Measurements from ENCODE around the gene CLIC1. TPM values are rescaled to one million over a fixed set of nuclear protein-coding genes. Genes with fewer than 3 reads are reported as not detected.

The CLIC1 gene
- total RNA-seq, 1 donor from 2014 or later: 345 TPM

DNA sequence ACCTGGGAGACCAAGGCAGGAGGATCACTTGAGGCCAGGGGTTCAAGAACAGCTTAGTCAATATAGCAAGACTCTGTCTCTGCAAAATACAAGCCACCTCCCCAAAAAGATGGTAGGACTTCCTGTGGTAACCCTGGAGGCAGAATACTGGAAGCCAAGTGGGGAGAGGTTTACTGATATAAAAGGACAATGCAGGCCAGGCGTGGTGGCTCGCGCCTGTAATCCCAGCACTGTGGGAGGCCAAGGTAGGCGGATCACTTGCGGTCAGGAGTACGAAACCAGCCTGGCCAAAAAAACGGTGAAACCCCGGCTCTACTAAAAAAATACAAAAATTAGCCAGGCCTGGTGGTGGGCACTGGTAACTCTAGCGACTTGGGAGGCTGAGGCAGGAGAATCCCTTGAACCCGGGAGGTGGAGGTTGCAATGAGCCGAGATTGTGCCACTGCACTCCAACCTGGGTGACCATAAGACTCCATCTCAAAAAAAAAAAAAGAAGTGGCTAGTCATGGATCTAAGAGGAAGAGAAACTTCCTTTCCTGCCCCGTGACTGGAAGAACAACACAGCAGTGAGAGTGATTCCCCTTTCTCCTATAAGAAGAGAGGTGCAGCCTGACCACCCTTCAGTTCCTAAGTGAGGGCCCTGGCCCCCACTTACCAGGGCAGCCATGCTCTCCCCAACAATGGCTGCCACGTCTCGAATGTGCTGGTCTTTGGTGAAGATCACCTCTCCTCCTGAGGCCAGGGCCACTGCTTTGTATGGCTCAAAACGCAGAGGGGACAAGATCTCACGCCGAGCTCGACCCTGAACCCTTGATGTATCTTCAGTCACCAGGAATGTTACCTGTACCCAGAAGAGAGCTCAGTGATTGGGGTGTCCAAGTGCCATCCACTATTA lies 32.3 kb upstream of the CLIC1 start:
- no peak for DNase-seq (ENCODE audit: low read depth)

DNA sequence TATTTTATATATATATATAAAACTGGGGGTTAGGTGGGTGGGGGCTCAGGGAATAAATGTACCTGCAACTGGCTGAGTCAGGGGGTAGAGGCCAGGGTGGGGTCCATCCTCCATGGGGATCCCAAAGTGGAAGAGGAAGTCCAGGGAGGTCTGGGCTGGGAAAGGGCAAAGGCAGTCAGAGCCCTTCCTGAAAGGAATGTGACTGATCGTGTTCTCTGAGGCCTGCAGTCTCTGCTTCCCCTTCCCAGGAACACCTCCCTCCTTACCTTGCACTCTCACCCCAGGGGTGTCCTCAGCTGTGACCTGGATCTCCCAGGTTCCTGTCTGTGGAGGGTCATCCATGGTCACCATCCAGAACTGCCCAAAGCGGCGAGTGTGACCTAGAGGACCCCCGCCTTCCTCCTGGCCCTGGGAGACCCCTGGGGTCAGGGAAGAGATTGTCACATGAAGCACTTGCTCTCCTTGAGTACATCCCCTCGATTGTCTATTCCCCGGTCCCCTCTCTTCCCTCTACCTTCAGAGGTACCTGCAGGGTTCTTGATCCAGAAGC lies 30.8 kb upstream of the CLIC1 start:
- no peak for DNase-seq (ENCODE audit: low read depth)

DNA sequence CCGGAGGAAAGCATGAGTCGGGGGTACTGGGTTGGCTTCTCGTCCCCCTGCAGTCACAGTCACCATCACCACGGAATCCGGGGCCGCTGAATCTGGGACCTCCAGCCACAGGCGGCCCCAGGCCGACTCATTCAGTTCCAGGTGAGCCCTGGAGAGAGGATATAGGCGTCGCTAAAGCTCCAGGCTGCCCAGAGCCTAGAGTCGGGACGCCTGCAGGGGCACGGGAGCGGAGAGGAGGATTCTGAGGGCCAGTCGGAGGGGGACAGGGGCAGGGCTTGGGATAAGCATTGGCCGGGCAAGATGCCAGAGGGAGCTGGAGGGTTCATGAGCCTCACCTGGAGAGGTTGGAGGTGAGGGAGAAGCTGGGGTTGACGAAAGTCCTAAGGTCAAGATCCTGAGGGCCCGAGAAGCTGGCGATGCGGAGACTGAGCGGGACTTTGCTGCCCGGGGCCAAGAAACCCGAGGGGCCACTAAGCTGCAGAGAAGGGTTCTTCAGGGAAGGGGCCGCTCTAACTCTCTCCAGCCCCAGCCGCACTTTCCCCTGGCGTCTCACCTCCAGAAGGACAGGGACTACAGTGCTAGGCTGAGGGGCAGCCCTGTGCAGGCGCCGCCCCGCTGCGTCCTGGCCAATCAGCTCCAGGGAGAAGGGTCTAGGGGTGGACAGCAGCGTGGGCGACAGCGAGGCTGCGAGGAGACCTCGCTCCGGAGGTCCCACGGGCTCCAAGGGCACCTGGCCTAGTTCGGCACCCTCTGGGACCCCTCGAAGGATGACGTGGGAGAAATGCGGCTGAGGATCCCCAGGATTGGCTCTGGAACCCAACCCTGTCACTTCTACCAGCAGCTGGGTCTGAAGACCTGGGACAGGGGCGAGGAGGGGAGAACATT lies 29.8 kb upstream of the CLIC1 start:
- DNase-seq (ENCODE audit: low read depth): no peak

DNA sequence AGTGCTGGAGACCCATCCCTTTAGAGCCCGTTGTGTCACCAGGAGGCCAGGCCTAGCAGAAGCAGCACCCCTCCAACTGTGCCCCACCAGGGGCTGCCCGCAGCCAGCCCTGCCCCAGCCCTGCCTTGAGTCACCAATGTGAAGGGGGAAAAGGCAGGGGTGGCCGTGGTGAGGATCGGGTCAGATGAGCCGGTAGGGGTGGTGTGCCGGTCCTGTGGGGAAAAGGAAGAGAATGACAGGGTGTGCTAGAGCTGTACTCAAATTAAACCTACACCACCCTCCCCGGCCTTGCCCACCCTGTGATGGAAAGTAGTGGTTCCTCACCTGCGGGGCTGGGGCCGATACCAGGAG lies 29.2 kb upstream of the CLIC1 start:
- DNase-seq (ENCODE audit: low read depth): no peak

DNA sequence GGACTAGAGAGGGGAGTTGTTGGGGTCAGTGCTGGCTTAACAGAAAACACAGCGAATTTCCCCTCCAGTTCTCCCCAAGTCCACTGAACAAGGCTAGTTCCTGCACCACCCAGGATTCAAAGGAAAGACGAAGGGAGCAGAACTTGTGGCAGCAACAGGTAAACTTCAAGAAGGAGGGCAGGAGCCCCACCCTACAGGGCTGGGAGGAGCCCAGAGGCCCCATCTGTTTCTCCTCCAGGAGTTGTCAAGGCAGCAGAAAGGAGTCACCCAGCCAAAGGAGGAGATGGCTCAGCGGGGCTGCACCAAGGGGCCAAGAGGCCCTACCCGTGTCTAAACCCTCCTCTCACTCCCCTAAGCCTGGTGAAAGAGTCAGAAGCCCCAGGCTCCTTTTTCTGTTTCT lies 27.9 kb upstream of the CLIC1 start:
- DNase-seq (ENCODE audit: low read depth): no peak

DNA sequence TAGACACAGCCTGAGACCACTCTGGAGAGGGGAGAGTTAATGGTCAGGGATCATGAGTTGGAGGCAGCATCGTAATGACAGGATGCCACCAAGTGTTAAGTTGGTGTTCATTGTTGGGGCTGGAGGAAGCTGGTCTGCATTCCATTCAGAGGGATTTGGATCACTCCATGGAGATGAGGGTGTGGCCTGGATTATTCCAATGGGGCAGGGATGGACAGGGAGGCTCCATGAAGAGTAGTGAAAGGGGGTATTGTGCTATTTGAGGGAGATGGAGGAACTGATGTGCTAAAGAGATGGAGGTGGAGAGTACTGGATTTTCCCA lies 27.2 kb upstream of the CLIC1 start:
- peak; percentile 45 for DNase-seq (ENCODE audit: low read depth)

DNA sequence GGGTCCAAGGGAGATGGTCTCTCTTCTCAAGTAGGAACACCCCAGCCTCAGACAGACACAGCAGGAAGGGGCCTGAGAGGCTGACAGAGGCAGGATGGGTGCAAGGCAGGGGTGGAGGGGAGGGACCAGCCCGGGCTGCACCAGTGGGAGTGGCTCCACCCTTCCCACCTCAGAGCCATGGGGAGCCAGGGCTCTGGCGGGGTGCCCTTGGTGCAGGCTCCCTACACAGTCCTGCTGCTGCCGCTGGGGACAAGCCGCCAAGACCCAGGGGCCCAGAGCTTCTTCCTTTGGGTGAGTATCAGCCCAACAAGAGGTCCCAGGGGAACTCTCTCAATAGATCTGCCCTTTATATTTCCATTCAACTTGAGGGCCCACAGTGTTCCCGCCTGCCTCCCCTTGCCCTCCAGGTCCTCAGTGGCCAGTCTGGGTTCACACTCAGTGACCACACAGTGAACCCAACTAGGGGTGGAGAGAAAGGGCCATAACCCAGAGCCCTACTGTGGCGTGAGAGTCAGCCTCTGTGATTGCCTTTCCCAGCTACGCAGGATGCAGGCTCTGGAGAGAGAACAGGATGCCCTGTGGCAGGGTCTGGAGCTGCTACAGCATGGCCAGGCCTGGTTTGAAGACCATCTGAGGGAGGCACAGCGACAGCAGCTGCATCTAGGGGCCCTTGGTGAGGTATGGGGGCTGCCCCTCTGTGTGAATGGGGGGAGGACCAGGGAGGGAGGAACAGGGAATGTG lies 26.7 kb upstream of the CLIC1 start:
- no peak for DNase-seq (ENCODE audit: low read depth)

DNA sequence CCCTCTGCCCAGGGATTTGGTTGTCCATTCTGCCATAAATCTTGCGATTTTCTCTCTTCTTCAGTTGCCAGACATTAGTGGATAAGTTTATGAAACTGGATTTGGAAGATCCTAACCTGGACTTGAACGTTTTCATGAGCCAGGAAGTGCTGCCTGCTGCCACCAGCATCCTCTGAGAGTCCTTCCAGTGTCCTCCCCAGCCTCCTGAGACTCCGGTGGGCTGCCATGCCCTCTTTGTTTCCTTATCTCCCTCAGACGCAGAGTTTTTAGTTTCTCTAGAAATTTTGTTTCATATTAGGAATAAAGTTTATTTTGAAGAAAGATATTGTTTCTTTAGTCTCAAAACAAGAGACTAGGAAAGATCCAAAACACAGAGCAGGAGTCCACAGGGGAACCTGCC lies 26.0 kb upstream of the CLIC1 start, which contains the start of gene SAPCD1:
Gene SAPCD1 (plus strand): TSS at position 301 of the 400 bp plus-strand sequence. CDS start 399 bp downstream, outside the sequence.
- no peak for DNase-seq (ENCODE audit: low read depth)

DNA sequence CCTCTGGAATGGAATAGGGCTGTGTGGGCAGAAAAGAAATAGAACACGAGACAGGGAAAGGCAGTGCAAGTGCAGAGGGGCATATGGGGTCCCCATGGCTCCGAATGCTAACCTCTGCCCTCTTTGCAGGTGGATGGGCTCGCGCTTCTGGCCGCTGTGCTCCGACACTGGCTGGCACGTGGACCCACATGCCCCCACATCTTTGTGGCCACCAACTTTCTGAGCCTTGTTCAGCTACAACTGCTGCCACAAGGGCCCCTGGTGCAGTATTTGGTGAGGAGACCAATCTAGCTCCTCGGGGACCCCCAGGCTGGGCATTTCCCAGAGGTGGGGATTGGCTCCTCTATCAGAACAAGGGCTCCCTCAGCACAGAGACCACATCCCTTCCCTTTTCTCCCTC lies 25.0 kb upstream of the CLIC1 start:
- DNase-seq (ENCODE audit: low read depth): no peak

DNA sequence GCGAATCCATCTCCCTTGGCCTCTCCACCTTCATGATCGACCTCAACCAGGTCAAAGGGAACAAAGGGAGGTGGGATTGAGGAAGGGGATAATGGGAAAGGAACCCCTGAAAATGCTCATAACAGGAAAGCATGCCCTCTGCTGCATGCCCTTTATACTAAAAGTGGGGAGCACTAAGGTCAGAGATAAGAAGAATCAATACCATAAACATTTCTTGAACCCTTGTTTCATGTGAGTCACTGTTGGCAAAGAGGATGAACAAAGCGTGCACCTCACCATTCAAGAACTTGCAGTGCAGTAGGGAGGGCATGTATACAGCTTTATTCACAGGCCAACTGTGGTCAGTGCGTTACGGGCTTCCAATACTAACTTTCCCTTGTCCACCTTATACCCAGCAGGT lies 24.5 kb upstream of the CLIC1 start:
- no peak for DNase-seq (ENCODE audit: low read depth)

DNA sequence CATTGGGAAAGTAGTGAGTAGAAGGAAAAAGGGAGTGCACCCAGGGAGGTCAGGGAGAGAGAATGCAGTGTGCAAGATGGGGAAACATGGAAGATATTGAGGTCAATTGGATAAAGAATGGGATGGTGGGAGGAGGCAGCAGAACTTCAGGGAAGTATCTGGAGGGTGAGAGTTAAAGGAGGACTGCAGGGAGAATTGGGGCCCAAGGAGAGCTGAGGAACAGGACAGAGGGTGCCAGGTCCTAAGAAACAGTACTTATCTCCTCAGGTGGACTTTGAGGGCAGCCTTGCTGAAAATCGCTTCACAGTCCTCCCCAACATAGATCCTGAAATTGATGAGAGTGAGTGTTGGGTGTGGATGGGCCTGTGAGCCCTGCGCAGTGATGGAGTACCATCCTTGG lies 22.0 kb upstream of the CLIC1 start:
- DNase-seq (ENCODE audit: low read depth): no peak

DNA sequence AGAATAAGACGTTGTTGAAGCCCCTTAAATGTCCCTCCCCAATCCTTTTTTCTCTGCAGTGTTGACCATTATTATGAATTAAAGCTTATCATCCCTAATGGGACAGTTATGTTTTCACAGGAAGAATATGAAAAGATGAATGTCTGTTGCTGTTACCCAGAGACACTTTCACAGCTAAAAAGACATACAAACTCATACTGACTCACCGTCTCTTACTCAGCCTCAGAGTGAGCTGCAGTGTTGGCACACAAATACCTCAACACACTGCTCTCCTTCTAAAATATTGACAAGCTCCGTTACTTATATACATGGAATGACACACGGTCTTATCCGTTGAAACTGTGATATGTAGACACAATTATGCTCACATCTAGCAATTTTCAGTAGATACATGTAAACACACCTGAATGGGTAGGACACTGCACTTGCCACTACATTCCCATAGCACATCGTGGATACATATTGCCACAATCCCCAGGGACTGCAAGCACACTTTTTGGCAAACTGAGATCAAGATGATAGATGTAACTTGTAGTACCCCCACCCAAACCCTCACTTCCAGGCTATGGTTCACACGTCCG lies 16.5 kb upstream of the CLIC1 start:
- peak; percentile 36 for DNase-seq (ENCODE audit: low read depth)

DNA sequence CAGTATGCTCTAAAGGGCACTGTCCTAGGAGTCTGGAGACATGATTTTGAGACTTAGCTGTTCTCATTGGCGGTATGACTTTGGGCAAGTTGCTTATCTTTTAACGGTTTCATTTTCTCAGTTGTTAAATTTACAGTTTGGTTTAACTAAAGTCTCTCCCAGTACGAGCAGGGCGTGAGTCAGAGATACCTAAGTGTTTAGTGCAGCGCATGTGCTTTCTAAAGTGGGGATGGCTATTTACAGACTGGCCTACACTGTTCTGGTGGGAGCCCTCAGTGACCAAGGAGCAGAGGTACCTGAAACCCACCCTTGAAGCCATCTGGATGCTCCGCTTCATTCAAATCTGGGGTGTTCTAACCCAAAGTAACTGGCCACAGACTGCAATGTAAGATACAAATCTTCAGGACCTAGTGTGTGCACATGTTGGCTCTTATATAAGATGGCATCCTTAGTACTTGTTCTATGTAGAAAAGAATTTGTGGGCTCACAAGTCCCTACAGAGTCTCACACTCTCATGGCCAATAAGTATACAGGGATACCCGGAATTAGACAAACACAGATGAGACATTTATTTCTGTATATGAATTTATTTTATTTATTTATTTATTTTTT lies 14.2 kb upstream of the CLIC1 start:
- no peak for DNase-seq (ENCODE audit: low read depth)

DNA sequence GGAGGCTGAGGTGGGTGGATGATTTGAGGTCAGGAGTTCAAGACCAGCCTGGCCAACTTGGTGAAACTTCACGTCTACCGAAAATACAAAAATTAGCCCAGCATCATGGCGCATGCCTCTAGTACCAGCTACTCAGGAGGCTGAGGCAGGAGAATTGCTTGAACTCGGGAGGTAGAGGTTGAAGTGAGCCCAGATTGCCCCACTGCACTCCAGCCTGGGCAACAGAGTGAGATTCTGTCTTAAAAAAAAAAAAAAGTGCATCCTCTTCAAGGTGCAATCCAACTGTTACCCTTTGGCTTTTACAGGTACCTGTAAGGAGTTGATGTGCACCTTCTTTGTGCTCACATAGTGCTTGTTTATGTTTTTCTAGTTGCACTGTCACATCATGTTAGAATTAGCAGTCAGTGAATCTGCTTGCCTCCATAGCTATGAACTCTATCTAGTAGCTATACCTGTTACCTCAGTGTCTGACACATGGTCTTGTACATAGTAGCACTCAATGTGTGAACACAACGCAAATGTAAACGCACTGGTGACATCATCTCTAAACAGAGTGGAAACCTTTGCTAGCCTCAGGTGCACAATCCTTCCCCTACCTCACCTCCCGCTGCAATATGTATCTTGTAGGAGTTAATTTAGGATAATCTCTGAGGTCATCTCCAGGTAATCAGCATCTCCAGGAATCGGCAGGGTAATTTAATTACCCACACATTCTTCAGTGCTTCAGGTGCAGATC lies 13.1 kb upstream of the CLIC1 start:
- no peak for DNase-seq (ENCODE audit: low read depth)

DNA sequence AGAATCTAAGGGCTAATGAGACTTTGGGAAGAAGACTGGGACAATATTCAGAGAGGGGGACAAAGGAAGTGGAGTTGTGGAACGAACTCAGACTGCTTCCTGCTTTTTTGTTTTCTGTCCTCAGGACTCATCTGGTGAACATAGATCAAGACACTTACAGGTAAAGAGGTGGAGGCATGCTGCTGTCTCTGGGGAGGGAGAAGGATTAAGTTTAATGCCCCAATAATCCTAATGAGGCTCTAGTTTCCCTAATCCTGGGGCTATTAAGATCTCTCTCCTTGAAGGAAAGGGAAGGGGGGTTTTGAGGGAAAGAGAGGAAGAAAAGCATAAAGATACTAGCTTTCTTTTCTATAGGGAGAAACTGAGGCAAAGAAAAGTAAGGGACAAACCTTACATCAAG lies 8.1 kb upstream of the CLIC1 start:
- DNase-seq (ENCODE audit: low read depth): no peak

DNA sequence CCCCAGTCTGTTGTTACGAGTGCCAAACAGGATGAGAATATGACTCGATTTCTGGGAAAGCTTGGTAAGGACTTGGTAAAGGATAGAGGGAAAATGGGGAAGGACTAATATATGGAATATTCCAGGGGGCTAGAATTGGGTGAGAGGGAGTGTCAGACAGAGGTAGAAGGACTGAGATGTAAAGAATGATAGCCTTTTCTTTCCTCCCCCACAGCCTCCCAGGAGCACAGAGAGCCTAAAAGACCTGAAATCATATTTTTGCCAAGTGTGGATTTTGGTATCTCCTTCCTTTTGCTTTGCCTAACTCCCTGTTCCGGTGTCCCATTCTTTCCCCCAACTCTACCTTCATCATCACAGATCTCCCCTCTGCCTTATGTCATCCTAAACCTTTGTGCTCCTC lies 6.6 kb upstream of the CLIC1 start:
- DNase-seq (ENCODE audit: low read depth): no peak

DNA sequence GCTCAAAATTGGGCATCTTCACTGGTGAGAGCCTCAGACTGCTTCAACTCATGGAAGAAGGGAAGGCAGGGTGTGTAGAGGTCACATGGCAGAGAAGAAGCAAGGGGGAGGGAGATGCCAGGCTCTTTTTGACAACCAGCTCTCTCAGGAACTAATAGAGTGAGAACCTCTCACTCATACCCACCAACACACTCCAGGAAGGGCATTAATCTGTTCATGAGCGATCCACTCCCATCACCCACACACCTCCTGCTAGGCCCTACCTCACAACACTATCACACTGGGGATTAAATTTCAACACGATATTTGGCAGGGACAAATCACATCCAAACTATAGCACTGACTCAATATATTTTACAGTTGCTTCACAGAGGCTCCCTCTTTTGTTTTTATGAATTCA lies 5.5 kb upstream of the CLIC1 start:
- no peak for DNase-seq (ENCODE audit: low read depth)

DNA sequence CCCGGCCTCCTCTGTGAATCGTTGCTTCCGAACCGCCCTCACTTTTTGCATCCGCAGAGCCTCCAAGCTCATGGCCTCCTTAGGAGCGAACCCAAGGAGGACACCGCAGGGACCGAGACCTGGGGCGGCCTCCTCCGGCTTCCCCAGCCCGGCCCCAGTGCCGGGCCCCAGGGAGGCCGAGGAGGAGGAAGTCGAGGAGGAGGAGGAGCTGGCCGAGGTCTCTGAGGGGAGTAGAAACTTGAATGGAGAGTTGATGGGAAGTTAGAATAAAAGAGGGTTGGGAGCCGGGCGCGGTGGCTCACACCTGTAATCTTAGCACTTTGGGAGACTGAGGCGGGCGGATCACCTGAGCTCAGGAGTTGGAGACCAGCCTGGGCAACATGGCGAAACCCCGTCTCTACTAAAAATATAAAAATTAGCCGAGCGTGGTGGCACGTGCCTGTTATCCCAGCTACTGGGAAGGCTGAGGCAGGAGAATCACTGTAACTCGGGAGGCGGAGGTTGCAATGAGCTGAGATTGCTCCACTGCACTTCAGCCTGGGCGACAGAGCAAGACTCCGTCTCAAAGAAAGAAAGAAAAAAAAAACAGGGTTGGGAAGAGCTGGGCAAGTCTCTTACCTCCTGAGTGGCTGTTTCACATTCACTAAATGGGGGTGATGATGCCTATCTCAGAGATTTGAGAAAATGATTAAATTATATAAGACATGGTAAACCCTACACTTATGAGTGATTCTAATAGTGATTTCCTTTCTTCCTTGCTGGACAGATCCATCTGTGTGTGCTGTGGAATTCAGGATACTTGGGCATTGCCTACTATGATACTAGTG lies 4.3 kb upstream of the CLIC1 start:
- DNase-seq (ENCODE audit: low read depth): peak; percentile 25

DNA sequence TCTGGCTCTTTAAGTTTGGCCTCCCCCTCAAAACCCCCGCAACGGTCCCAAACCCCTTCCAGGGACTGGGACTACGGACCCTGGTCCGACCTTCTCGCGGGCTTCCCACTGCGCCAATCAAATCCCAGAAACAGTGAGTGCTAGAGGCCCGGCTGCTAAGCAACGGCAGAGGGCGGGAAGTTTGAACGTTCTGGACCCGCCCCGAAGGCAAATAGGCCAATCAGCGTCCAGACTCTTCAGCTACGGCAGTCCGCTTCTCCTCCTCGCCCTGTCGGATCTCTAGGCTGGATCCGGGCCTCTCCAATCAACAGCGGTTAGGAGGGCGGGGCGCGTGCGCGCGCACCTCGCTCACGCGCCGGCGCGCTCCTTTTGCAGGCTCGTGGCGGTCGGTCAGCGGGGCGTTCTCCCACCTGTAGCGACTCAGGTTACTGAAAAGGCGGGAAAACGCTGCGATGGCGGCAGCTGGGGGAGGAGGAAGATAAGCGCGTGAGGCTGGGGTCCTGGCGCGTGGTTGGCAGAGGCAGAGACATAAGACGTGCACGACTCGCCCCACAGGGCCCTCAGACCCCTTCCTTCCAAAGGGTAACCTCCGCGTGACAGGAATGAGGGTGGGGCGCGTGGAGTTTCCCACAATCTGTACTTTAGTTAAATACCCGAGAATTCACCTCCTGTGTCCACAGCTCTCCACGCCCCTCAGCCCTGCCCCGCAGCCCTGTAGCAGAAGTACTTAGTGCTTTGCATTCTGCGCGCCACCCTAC lies 3.5 kb upstream of the CLIC1 start, which contains the start of gene MSH5:
Gene MSH5 (plus strand): TSS at position 367 of the 758 bp plus-strand sequence. CDS start 462 bp downstream, outside the sequence.
- peak; percentile 98 for DNase-seq (ENCODE audit: low read depth)

Measured in renal cortical epithelial cell (primary cell).